ENCODE measurements around the gene CIC. TPM values are rescaled to one million over a fixed set of nuclear protein-coding genes. Genes with fewer than 3 reads are reported as not detected.
"Not testable (repeated sequence)": the region's sequence is repeated elsewhere in the genome, so short reads cannot be mapped to it uniquely, and the experiment has no call there.

The CIC gene
- total RNA-seq, 2 experiments from 2014 or later = 84.4 to 92.2 TPM

GRCh38 chr19:42339126-42339860, 70.2 kb downstream of the CIC start:
- DNase-seq; H3K36me3 Mint-ChIP-seq; ATAC-seq (ENCODE audit: low read depth); H3K4me3 Mint-ChIP-seq; H3K27ac Mint-ChIP-seq; H3K9me3 Mint-ChIP-seq; H3K4me1 Mint-ChIP-seq; H3K27me3 Mint-ChIP-seq; POLR2A ChIA-PET: not testable (repeated sequence)

GRCh38 chr19:42339922-42340321, 70.9 kb downstream of the CIC start:
- H3K4me1 Mint-ChIP-seq; H3K9me3 Mint-ChIP-seq; H3K27ac Mint-ChIP-seq; H3K27me3 Mint-ChIP-seq; H3K36me3 Mint-ChIP-seq; ATAC-seq (ENCODE audit: low read depth); POLR2A ChIA-PET; DNase-seq; H3K4me3 Mint-ChIP-seq: not testable (repeated sequence)

- no peak overlapping the region for H3K27ac Mint-ChIP-seq
- ATAC-seq (ENCODE audit: low read depth) = no peak
- no peak overlapping the region for H3K4me3 Mint-ChIP-seq
- peaks cover under 1% of the 10 kb centered on the region for H3K36me3 Mint-ChIP-seq
- no peaks in the 10 kb centered on the region for H3K9me3 Mint-ChIP-seq
- no peak for DNase-seq
- no peaks in the 10 kb centered on the region for H3K27me3 Mint-ChIP-seq
- H3K4me1 Mint-ChIP-seq = no peaks in the 10 kb centered on the region
- POLR2A ChIA-PET = no interaction called here
Measured at GRCh38 chr19:42343344-42344110, 74.5 kb downstream of the CIC start.

- Mint-ChIP-seq H3K27ac (no peak overlapping the region), H3K4me1 (no peaks in the 10 kb centered on the region), H3K36me3 (no peaks in the 10 kb centered on the region), H3K9me3 (no peaks in the 10 kb centered on the region), H3K27me3 (no peaks in the 10 kb centered on the region), H3K4me3 (no peak overlapping the region)
- POLR2A ChIA-PET = no interaction called here
- no peak for DNase-seq
- ATAC-seq (ENCODE audit: low read depth) = no peak
Measured at GRCh38 chr19:42344336-42344893, 75.4 kb downstream of the CIC start.

Other genes with a start within 250 kb of the CIC start
- gene GRIK5, start 199.0 kb upstream of the CIC start, total RNA-seq = under 1 TPM; 0.44 to 0.79 TPM
- 10 to 100 TPM; 17.6 to 18.9 TPM for gene ZNF574, start 193.1 kb upstream of the CIC start, total RNA-seq
- gene POU2F2, start 136.8 kb upstream of the CIC start, total RNA-seq = 10 to 100 TPM; 33.0 to 33.9 TPM
- gene DEDD2, start 51.6 kb upstream of the CIC start, total RNA-seq = 10 to 100 TPM; 41.3 to 42.2 TPM
- 10 to 100 TPM; 19.6 to 20.6 TPM for gene ZNF526, start 48.9 kb upstream of the CIC start, total RNA-seq
- gene GSK3A, start 26.6 kb upstream of the CIC start, total RNA-seq = 10 to 100 TPM; 41.0 to 42.2 TPM
- 10 to 100 TPM; 51.1 to 57.5 TPM for gene ERF, start 14.1 kb upstream of the CIC start, total RNA-seq
- gene PRR19, start 32.9 kb downstream of the CIC start, total RNA-seq = under 1 TPM in 1 of 2 experiments, not detected in 1; 0.57 TPM
- 10 to 100 TPM; 36.2 to 41.1 TPM for gene PAFAH1B3, start 33.4 kb downstream of the CIC start, total RNA-seq
- under 1 TPM; 0.54 to 0.94 TPM for gene TMEM145, start 44.1 kb downstream of the CIC start, total RNA-seq
- 1 to 10 TPM; 8.5 to 9.3 TPM for gene MEGF8, start 56.4 kb downstream of the CIC start, total RNA-seq
- not detected for gene CNFN, start 121.0 kb downstream of the CIC start, total RNA-seq
- 10 to 100 TPM; 34.6 to 35.1 TPM for gene LIPE, start 158.1 kb downstream of the CIC start, total RNA-seq
- gene CXCL17, start 173.7 kb downstream of the CIC start, total RNA-seq = not detected

Measured in activated naive CD8-positive, alpha-beta T cell treated with anti-CD3 and anti-CD28 coated beads, Interleukin-2, amount 10 ng/mL, durations not matched to agents 7 days and 5 days (primary cell).